ENCODE results near the gene NAT10.

NAT10 gene

DNA sequence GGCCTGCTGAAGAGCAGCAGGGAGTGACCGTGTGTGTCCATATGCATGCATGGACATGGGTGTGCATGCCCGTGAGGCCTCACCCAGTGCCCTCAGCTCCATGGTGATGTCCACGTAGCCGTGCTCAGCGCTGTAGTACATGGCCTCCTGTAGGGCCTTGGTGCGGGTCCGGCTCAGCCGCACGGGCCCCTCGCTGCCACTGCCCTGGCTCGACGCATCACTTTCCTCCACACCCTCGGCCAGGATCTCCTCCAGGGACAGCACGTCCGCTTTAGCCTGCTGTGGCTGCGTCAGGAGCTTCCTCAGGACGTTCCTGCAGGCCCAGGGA is 57.0 kb downstream of the NAT10 start:
- TF ChIP-seq, protein P1, sequence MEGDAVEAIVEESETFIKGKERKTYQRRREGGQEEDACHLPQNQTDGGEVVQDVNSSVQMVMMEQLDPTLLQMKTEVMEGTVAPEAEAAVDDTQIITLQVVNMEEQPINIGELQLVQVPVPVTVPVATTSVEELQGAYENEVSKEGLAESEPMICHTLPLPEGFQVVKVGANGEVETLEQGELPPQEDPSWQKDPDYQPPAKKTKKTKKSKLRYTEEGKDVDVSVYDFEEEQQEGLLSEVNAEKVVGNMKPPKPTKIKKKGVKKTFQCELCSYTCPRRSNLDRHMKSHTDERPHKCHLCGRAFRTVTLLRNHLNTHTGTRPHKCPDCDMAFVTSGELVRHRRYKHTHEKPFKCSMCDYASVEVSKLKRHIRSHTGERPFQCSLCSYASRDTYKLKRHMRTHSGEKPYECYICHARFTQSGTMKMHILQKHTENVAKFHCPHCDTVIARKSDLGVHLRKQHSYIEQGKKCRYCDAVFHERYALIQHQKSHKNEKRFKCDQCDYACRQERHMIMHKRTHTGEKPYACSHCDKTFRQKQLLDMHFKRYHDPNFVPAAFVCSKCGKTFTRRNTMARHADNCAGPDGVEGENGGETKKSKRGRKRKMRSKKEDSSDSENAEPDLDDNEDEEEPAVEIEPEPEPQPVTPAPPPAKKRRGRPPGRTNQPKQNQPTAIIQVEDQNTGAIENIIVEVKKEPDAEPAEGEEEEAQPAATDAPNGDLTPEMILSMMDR (IDR thresholded peaks at IDR 0.05; ENCODE audit: low read depth, low read length): no peak
- no peak for DNase-seq (ENCODE audit: extremely low read depth, low read depth)

DNA sequence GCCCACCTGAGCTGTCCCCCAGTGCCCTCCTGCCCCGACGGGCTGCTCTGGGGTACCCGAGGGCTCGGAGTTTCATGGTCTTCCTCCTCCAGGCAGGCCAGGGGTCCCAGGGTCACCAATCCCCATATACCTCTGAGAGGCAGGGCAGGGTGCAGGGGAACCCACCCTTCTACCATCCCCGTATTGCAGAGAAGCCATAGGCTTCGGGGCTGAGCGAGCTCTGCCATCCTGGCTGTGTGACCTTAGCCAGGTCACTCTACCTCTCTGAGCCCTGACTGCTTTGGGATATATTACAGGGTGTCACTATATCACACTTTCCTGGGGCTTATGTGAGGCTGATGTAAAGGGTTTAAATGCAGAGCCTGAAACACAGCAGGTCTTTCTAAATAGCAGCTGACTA is 57.4 kb downstream of the NAT10 start:
- TF ChIP-seq, protein P1 (IDR thresholded peaks at IDR 0.05; ENCODE audit: low read depth, low read length): no peak
- DNase-seq (ENCODE audit: extremely low read depth, low read depth): no peak

DNA sequence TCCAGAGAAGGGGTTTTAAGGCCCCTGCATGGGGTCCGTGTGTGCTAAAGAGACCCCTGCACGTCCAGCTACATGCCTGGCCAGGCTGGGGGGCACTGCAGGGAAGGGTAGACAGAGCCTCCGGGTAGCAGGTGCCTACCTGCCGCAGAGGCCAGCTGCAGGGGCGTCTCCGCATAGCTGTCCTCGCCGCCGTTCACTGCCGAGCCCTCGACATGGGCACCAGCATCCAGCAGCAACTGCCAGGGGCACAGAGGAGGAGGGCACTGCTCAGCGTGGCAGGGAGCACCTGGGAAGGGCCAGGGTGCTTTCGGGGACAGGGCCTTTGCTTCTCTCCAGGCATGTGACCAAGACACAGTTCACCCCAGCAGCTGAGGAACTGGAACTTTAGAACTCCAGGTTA is 59.7 kb downstream of the NAT10 start:
- TF ChIP-seq, protein P1 (IDR thresholded peaks at IDR 0.05; ENCODE audit: low read depth, low read length): no peak
- DNase-seq (ENCODE audit: extremely low read depth, low read depth): no peak

DNA sequence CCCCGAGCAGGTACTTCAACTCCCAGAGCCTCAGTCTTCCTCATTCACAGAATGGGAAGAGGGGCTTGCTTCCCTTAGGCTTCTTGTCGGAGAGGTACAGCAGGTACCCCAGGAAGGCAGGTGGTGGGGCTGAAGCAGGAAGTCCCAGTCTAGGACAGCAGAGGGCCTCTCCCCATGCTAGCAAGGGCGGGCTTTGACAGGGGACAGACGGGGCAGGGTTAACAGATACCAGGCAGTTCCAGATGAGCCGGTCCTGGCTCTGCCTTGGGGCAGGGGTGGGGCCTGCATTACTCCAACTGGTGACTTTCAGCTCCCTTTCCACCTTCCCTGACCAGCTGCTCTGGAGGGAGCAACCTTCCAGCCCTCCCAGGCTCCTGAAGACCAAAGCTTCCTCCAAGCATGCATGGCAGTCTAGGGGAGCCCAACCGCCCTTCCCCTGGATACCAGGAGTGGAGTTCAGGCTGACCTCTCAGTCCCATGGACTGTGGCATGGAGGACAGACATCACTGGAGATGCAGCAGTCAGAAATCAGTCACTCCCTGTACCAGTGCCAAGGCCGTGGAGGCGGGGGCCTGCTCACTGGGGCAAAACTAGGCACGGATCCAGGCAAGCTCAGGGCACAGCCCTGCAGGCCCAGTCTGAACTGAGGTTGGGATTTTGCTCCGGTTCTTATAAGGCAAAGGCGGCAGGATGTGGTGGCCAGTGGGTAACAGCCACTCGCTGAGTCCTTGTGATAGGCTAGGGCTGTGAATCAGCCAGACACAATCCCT is 60.5 kb downstream of the NAT10 start:
- DNase-seq (ENCODE audit: extremely low read depth, low read depth): no peak
- TF ChIP-seq, protein P1 (IDR thresholded peaks at IDR 0.05; ENCODE audit: low read depth, low read length): no peak

DNA sequence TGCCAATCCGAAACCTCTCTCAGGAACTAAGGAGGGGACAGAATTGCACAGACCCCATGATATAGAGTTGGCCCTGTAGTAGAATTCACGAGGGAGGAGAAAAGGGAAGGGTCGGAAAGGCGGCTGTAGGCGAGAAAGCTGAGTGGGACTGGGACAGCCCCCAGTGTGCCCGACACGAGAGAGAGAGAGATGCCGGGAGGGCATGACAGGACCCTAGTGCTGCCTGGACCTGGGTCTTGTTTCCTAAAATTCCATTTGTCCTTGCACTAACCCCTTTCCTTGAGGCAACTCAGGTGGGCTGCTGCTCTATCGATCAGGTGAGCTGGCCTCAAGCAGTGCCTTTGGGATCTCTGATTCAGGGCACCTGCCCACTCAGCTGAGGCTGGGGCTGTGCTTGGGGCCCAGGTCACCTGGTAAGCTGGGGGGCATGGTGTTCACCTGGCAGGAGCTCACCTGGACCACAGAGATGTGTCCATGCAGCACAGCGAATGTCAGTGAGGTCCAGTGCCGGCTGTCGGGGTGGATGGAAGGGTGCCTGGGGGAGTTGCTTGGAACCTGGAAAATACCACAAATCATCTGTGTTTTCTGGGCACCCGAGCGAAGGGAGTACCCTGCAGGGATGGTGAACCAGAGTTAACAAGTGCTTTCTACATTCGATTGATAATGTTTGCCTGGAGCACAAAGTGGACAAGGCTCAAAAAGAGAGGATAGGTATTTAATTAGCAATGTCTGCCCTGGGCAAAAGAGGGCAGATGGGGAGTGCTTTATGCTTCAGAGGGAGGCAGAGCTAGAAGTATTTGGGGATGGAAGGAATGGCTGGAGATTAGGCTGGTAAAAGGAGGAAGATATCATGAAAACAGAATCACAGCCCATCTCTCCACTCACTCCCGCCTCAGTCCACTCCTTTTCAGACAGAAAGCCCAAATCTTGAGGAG is 61.6 kb downstream of the NAT10 start:
- TF ChIP-seq, protein P1 (IDR thresholded peaks at IDR 0.05; ENCODE audit: low read depth, low read length): no peak
- no peak for DNase-seq (ENCODE audit: extremely low read depth, low read depth)

DNA sequence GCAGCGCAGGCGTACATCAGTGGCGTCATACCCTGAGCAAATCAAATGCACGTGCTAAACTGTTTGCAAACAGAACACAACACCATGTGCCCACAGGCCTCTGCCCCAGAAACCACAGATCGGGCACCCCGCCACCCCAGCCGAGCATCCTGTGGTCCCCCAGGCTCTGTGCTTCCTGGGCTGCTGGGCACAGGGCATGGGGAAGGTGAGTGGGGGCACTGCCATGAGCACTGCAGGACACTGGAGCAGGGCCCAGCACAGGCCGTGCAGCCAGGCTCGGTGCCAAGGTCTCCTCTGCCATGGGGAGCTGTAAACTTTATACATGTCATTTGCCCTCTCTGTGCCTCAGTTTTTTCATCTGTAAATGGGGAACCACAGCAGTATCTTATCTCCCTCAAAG is 62.5 kb downstream of the NAT10 start:
- no peak for DNase-seq (ENCODE audit: extremely low read depth, low read depth)
- TF ChIP-seq, protein P1 (IDR thresholded peaks at IDR 0.05; ENCODE audit: low read depth, low read length): no peak

Data from AG09319 (cell line).